T-helper 1 cell treated with Interleukin-12 subunit alpha and Interleukin-12 subunit beta and Interleukin-4 antibody, amounts not matched to agents 30 μg/mL and 1 μg/mL, for 36 hours (primary cell): ENCODE data around the gene HAUS2.
"Not testable (repeated sequence)": the region's sequence is repeated elsewhere in the genome, so short reads cannot be mapped to it uniquely, and the experiment has no call there.

Source experiments
- H3K27ac Mint-ChIP-seq: one replicate; pipeline ENCODE4 v1.8.0; 2021; ENCODE audit warnings: mild to moderate bottlenecking, mixed read lengths
- H3K27me3 Mint-ChIP-seq: one replicate; pipeline ENCODE4 v1.8.0; 2021; ENCODE audit warnings: low read depth, mixed read lengths
- H3K36me3 Mint-ChIP-seq: one replicate; pipeline ENCODE4 v1.8.0; 2021; ENCODE audit warnings: low read depth, mixed read lengths
- H3K4me1 Mint-ChIP-seq: one replicate; pipeline ENCODE4 v1.8.0; 2021; ENCODE audit warnings: low read depth, mixed read lengths
- H3K4me3 Mint-ChIP-seq: one replicate; pipeline ENCODE4 v1.8.0; 2021; ENCODE audit warnings: mild to moderate bottlenecking, moderate library complexity, mixed read lengths
- H3K9me3 Mint-ChIP-seq: one replicate; pipeline ENCODE4 v1.8.0; 2021; ENCODE audit warnings: mixed read lengths

The HAUS2 gene

GRCh38 chr15:42590619-42591237 is 42.1 kb downstream of the HAUS2 start:
- no peak overlapping the region for H3K4me3 Mint-ChIP-seq
- H3K27ac Mint-ChIP-seq: no peak overlapping the region
- peaks cover 14% of the 10 kb centered on the region for H3K36me3 Mint-ChIP-seq
- no peaks in the 10 kb centered on the region for H3K27me3 Mint-ChIP-seq
- H3K9me3 Mint-ChIP-seq: no peaks in the 10 kb centered on the region
- H3K4me1 Mint-ChIP-seq: peaks cover 2% of the 10 kb centered on the region

DNA sequence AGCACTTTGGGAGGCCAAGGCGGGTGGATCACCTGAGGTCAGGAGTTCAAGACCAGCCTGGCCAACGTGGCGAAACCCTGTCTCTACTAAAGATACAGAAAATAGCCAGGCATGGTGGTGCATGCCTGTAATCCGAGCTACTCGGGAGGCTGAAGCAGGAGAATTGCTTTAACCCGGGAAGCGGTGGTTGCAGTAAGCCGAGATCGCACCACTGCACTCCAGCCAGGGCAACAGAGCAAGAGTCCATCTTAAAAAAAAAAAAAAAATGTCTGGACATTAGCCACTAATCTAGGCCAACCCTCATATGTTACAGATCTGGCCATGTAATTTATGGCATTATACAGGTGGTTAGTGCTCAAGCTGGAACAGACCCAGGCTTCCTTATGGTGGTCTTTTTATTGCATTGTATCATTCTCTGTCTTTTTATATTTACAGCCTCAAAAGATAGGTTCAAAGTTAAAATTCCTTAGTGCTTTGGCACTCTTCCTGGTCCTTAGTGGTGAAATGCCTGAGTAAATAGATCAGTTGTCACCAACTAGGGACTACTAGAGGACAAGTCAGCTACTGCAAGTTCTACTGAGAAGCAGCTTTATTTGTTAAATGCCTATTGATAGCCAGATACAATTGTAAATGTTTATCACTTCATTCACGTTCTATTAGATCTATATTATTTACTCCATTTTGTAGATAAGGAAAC is 42.7 kb downstream of the HAUS2 start:
- no peaks in the 10 kb centered on the region for H3K9me3 Mint-ChIP-seq
- no peak overlapping the region for H3K27ac Mint-ChIP-seq
- no peaks in the 10 kb centered on the region for H3K27me3 Mint-ChIP-seq
- H3K4me1 Mint-ChIP-seq: peaks cover 2% of the 10 kb centered on the region
- H3K4me3 Mint-ChIP-seq: no peak overlapping the region
- H3K36me3 Mint-ChIP-seq: peaks cover 16% of the 10 kb centered on the region

DNA sequence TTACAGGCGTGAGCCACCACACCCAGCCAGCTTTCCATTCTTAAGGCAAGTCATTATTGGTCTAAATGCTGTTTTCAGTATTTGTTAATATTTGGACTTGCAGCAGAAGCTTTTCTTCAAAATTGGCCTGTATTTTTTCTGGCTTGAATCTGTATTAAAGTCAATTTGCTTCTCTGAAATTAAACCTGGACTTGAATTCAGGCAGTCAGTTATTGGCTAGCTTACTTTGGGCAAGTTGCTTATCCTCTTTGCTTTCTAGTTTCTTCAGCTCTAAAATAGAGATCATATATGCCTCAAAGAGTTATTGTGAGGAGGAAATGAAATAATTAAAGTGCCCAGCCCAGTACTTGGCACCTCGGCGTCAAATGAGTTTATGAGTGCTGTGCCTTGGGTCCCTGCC is 44.1 kb downstream of the HAUS2 start:
- Mint-ChIP-seq H3K36me3 (peaks cover 16% of the 10 kb centered on the region), H3K4me1 (peaks cover 2% of the 10 kb centered on the region), H3K27me3 (no peaks in the 10 kb centered on the region), H3K4me3 (no peak overlapping the region), H3K27ac (no peak overlapping the region), H3K9me3 (no peaks in the 10 kb centered on the region)

GRCh38 chr15:42593143-42593542 is 44.5 kb downstream of the HAUS2 start:
- peaks cover 13% of the 10 kb centered on the region for H3K36me3 Mint-ChIP-seq
- no peak overlapping the region for H3K4me3 Mint-ChIP-seq
- H3K4me1 Mint-ChIP-seq: peaks cover 2% of the 10 kb centered on the region
- no peak overlapping the region for H3K27ac Mint-ChIP-seq
- H3K27me3 Mint-ChIP-seq: no peaks in the 10 kb centered on the region
- H3K9me3 Mint-ChIP-seq: no peaks in the 10 kb centered on the region

GRCh38 chr15:42594095-42594494 is 45.5 kb downstream of the HAUS2 start:
- no peaks in the 10 kb centered on the region for H3K9me3 Mint-ChIP-seq
- peaks cover 2% of the 10 kb centered on the region for H3K4me1 Mint-ChIP-seq
- H3K27me3 Mint-ChIP-seq: no peaks in the 10 kb centered on the region
- H3K27ac Mint-ChIP-seq: no peak overlapping the region
- peaks cover 10% of the 10 kb centered on the region for H3K36me3 Mint-ChIP-seq
- H3K4me3 Mint-ChIP-seq: no peak overlapping the region

DNA sequence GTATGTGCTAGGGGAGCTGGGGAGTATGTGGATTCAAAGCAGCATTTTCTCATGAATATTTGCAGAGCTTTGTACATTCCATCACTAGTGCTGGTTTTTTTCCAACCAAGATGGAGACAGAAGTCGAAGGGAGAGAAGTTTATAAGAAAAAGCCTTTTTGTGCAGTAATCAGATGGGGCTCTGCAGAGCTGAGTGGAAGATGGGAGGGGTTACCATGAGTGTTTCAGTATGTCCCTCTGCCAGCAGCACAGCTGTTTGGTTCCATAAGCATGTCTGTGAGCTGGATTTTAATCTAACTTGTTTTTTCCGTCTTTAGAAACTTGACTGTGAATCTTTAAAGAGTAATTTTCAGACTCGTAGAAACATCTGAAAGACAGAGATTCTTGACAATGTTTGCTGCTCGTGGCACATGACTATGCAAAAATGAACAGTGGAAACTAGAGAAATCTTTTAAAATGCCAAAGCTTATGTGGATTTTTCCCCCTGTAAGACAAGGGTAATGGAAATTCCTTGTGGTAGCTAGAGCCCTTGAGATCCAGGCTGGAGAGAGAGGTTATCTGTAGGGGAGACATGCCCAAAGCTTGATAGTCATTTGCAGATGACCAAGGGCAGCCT is 47.1 kb downstream of the HAUS2 start:
- Mint-ChIP-seq H3K9me3 (no peaks in the 10 kb centered on the region), H3K27ac (no peak overlapping the region), H3K4me3 (no peak overlapping the region), H3K4me1 (peaks cover 5% of the 10 kb centered on the region), H3K36me3 (peaks cover 13% of the 10 kb centered on the region), H3K27me3 (no peaks in the 10 kb centered on the region)

- not testable (repeated sequence) for H3K9me3 Mint-ChIP-seq, H3K27me3 Mint-ChIP-seq, H3K36me3 Mint-ChIP-seq, H3K4me3 Mint-ChIP-seq, H3K27ac Mint-ChIP-seq
- H3K4me1 Mint-ChIP-seq: peaks cover 27% of the 10 kb centered on the region
Measured at GRCh38 chr15:42601316-42601715, 52.7 kb downstream of the HAUS2 start.

GRCh38 chr15:42602501-42602900 is 53.9 kb downstream of the HAUS2 start:
- Mint-ChIP-seq H3K4me3 (no peak overlapping the region), H3K9me3 (no peaks in the 10 kb centered on the region), H3K27me3 (no peaks in the 10 kb centered on the region), H3K4me1 (peaks cover 27% of the 10 kb centered on the region), H3K36me3 (peaks cover 8% of the 10 kb centered on the region), H3K27ac (no peak overlapping the region)

DNA sequence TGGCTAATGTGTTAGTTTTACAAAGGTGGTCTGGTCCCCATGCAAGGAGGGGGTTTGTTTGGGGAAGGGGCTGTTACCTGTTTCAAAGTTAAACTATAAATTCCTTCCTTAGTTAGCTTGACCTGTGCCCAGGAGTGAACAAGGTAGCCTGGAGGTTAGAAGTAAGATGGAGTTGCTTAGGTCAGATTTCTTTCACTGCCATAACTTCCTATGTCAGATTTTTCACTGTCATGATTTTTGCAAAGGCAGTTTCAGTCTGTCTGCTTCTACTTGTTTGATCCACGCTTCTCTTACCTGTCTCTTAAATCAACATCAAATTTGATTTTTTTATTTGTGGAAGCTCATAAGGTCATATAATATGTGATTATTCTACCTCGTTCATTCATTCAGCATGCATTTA is 55.3 kb downstream of the HAUS2 start:
- Mint-ChIP-seq H3K27ac (peak overlapping the region; percentile 79), H3K4me3 (no peak overlapping the region), H3K9me3 (no peaks in the 10 kb centered on the region), H3K36me3 (peaks cover 8% of the 10 kb centered on the region), H3K27me3 (no peaks in the 10 kb centered on the region), H3K4me1 (peaks cover 40% of the 10 kb centered on the region)

DNA sequence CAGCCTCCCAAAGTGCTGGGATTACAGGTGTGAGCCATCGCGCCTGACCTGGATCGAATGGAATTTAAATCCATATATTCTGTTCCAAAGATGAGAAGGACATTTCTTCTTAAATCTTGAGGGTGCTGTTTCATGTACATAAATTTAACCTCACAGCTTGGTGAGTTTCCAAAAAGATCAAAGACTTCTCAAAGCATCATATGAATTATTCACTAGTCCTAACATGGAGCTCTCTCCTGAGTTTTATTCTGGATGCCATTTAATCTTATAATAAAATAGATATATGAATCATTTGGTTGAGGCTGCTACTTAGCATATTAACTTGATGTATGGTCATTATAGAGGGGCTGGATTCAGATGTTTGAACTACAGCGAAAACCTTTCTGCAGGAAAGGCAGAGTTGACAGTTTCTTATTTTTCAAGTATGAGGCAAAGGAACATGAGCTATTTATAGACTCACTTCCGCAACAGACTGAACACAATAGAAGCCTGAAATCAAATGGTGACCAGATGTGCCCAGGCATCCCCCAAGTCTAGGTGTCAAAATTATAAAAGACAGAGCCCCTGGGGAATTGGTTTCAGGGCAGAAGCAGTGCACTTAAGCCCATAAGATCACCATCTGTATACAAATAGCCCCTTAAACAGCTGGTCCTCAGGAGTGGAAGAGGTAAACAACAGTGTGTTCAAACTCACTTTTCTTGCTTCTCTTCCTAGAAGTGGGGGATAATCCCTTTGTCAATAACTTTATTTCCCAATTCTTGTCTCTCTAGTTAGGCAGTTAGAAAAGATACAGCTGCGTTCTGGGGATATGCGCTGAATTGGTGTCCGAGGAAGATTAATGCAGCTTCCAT is 56.5 kb downstream of the HAUS2 start:
- no peaks in the 10 kb centered on the region for H3K9me3 Mint-ChIP-seq
- peak overlapping the region; percentile 91 for H3K27ac Mint-ChIP-seq
- peak overlapping the region; percentile 53 for H3K4me3 Mint-ChIP-seq
- H3K4me1 Mint-ChIP-seq: peaks cover 43% of the 10 kb centered on the region
- peaks cover 5% of the 10 kb centered on the region for H3K36me3 Mint-ChIP-seq
- no peaks in the 10 kb centered on the region for H3K27me3 Mint-ChIP-seq

- H3K9me3 Mint-ChIP-seq: no peaks in the 10 kb centered on the region
- peak overlapping the region; percentile 91 for H3K27ac Mint-ChIP-seq
- H3K4me3 Mint-ChIP-seq: peak overlapping the region; percentile 53
- H3K27me3 Mint-ChIP-seq: no peaks in the 10 kb centered on the region
- peaks cover 44% of the 10 kb centered on the region for H3K4me1 Mint-ChIP-seq
- H3K36me3 Mint-ChIP-seq: peaks cover 4% of the 10 kb centered on the region
Measured at GRCh38 chr15:42605796-42606195, 57.2 kb downstream of the HAUS2 start.

DNA sequence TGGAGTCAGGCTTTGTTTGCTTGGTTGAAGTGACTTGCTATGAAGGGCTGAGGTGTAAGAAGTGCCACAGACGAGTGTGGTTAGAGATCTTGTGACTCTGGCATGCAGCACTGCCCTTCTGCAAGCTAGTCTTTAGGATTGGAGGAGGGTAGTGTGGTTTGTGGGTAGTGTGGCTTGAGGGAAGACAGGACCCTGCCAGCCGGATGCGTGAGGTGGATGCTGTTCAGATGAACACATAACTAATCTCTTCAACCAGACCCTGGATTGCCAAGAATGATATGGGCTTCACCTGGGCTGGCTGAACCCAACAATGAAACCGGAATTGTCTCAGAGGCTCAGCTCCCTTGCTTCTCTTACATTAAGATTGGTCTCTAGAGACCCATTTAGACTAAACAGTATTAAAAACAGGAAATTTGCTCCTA is 59.5 kb downstream of the HAUS2 start:
- no peaks in the 10 kb centered on the region for H3K9me3 Mint-ChIP-seq
- no peaks in the 10 kb centered on the region for H3K27me3 Mint-ChIP-seq
- H3K27ac Mint-ChIP-seq: peak overlapping the region; percentile 76
- no peaks in the 10 kb centered on the region for H3K36me3 Mint-ChIP-seq
- peaks cover 44% of the 10 kb centered on the region for H3K4me1 Mint-ChIP-seq
- H3K4me3 Mint-ChIP-seq: peak overlapping the region; percentile 35

- Mint-ChIP-seq H3K27me3 (no peaks in the 10 kb centered on the region), H3K27ac (peak overlapping the region; percentile 63), H3K4me3 (peak overlapping the region; percentile 37), H3K4me1 (peaks cover 39% of the 10 kb centered on the region), H3K9me3 (no peaks in the 10 kb centered on the region), H3K36me3 (no peaks in the 10 kb centered on the region)
Measured at GRCh38 chr15:42608752-42609488, 60.3 kb downstream of the HAUS2 start.

DNA sequence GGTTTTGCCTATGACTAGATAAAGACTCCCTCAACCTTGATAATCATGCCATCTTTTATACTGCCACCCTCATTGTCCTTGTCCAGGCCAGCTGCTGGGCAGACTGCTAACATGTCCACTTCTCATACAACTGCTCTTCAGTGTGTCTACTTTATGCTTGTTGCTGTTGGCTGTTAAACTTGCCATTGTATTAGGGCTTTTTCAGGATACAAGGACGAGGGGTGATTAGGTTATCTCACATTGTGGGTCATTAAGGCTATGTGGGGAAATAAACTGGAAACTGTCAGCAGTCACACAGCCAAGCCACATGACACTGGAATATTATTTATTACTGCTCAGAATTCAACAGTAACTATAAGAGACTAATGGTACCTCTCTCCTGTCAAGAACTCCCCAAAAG is 62.9 kb downstream of the HAUS2 start:
- no peaks in the 10 kb centered on the region for H3K27me3 Mint-ChIP-seq
- no peaks in the 10 kb centered on the region for H3K36me3 Mint-ChIP-seq

More for the DNA sequence above, 62.9 kb downstream of the HAUS2 start:
- Mint-ChIP-seq H3K9me3 (no peaks in the 10 kb centered on the region), H3K4me1 (peaks cover 20% of the 10 kb centered on the region), H3K4me3 (no peak overlapping the region), H3K27ac (no peak overlapping the region)
